T-cell (primary cell): ENCODE measurements around the gene PSMC3IP. TPM values are rescaled to one million over a fixed set of nuclear protein-coding genes. Genes with fewer than 3 reads are reported as not detected.

Source experiments
- ATAC-seq, 4 experiments: fragments of 200-7000 bp in 3 of 4; fragments of 150-1000 bp in 1 of 4; cut with Tn5 transposase; replicated peaks in 1 of 4; 1 replicate in 3 of 4; 2 replicates in 1 of 4; pipeline ENCODE4 v1.10.0; 2021; ENCODE audit warnings: moderate library complexity in 3 of 4, mild to moderate bottlenecking in 2 of 4, moderate number of reproducible peaks in 1 of 4
- CTCF ChIA-PET, 2 donors: fragments of 300-600 bp; sonication (Branson Sonifier 250); formaldehyde crosslinking; loops; one replicate each; lab custom pipeline; 2022; ENCODE audit warnings: antibody characterized with exemption in 2 of 2; lab: Charles Lee
- POLR2A ChIA-PET, 2 donors: fragments of 300-600 bp; sonication (Branson Sonifier 250); formaldehyde crosslinking; loops; one replicate each; lab custom pipeline; 2022; ENCODE audit warnings: antibody characterized with exemption in 2 of 2; lab: Charles Lee
- DNase-seq, 35 experiments: peaks; one replicate each; pipeline versions ENCODE4 v3.0.0 to v3.0.0-alpha.2; 2013 to 2023
- H3K27ac ChIP-seq: one replicate; pipeline ENCODE4 v1.5.1; 2013; ENCODE audit warnings: low read length
- H3K27me3 ChIP-seq, 2 experiments: replicated peaks in 1 of 2; 1 replicate in 1 of 2; 2 replicates in 1 of 2; pipeline versions ENCODE4 v1.6.1 to v1.7.0; 2013; ENCODE audit warnings: low read length in 1 of 2, mixed read lengths in 1 of 2; ENCODE audit not compliant: control insufficient read depth in 2 of 2, insufficient read depth in 2 of 2; ENCODE audit errors: extremely low read depth in 1 of 2
- H3K36me3 ChIP-seq, 2 donors: 1 replicate in 1 of 2; 2 replicates in 1 of 2; pipeline versions ENCODE4 v1.6.1 to v1.7.0; 2013; ENCODE audit warnings: low read length in 1 of 2; ENCODE audit not compliant: control insufficient read depth in 2 of 2, insufficient read depth in 1 of 2; ENCODE audit errors: extremely low read depth in 1 of 2
- H3K4me1 ChIP-seq, 2 experiments: 1 replicate in 1 of 2; 2 replicates in 1 of 2; pipeline versions ENCODE4 v1.6.1 to v1.7.0; 2013; ENCODE audit warnings: low read length in 2 of 2, mixed read lengths in 1 of 2; ENCODE audit not compliant: insufficient read depth in 2 of 2, control insufficient read depth in 1 of 2; ENCODE audit errors: extremely low read depth in 1 of 2
- H3K4me3 ChIP-seq, 2 donors: 1 replicate in 1 of 2; 2 replicates in 1 of 2; pipeline versions ENCODE4 v1.5.1 to v1.7.0; 2013; ENCODE audit warnings: mild to moderate bottlenecking in 2 of 2, low read length in 1 of 2, moderate library complexity in 1 of 2; ENCODE audit not compliant: control insufficient read depth in 1 of 2; ENCODE audit errors: extremely low read depth in 1 of 2
- H3K9me3 ChIP-seq: 2 replicates; pipeline ENCODE4 v1.7.0; 2013
- H3K27ac Mint-ChIP-seq, 2 donors: one replicate each; pipeline ENCODE4 v1.8.0; 2020 to 2021; ENCODE audit warnings: mild to moderate bottlenecking in 2 of 2, mixed read lengths in 2 of 2
- H3K27me3 Mint-ChIP-seq, 2 donors: one replicate each; pipeline ENCODE4 v1.8.0; 2021 to 2022; ENCODE audit warnings: mixed read lengths in 2 of 2
- H3K36me3 Mint-ChIP-seq: one replicate; pipeline ENCODE4 v1.8.0; 2021; ENCODE audit warnings: mixed read lengths
- H3K4me1 Mint-ChIP-seq, 3 donors: one replicate each; pipeline ENCODE4 v1.8.0; 2020 to 2022; ENCODE audit warnings: mixed read lengths in 3 of 3, mild to moderate bottlenecking in 1 of 3
- H3K4me3 Mint-ChIP-seq, 3 donors: one replicate each; pipeline ENCODE4 v1.8.0; 2020 to 2022; ENCODE audit warnings: mild to moderate bottlenecking in 3 of 3, mixed read lengths in 3 of 3, moderate library complexity in 3 of 3
- H3K9me3 Mint-ChIP-seq, 3 donors: one replicate each; pipeline ENCODE4 v1.8.0; 2020 to 2022; ENCODE audit warnings: mixed read lengths in 3 of 3
- WGBS: methylation state at CpG from one replicate; pipeline ENCODE4 v1.1.5; 2013; ENCODE audit warnings: missing lambda C conversion rate; ENCODE audit not compliant: insufficient coverage; 5-methylcytosine and 5-hydroxymethylcytosine counted together
- total RNA-seq, 35 experiments: library from RNA in 6 of 35; stranded (reverse) in 6 of 35; fragments of 120-200 nt in 1 of 35; gene quantifications; one replicate each; pipeline versions ENCODE4 v1.2.1 to v1.2.4 and lab custom pipeline; 2013 to 2026

The PSMC3IP gene
- total RNA-seq, 5 donors from 2014 or later (not counting 1 experiment from before 2014, with no cell fraction given) = 2.2 to 4.3 (median 3.2) TPM

GRCh38 chr17:42527932-42528331, 49.6 kb downstream of the PSMC3IP start:
- Histone ChIP-seq H3K27me3 (peaks cover 0 to 8% of the 10 kb centered on the region in 2 experiments), H3K36me3 (no peaks in the 10 kb centered on the region), H3K9me3 (no peaks in the 10 kb centered on the region), H3K27ac (no peak overlapping the region), H3K4me1 (peaks cover 24 to 56% of the 10 kb centered on the region in 2 experiments), H3K4me3 (no peak overlapping the region)
- CTCF ChIA-PET = interaction anchor here (0.6 to 1.4 kb wide), 10 partner anchors 13 to 215 kb away, joined by 3 to 7 read pairs (median 4); no protein-coding TSS in a partner anchor
- ATAC-seq = no peak
- H3K4me1 Mint-ChIP-seq = peaks cover 31 to 37% (median 35%) of the 10 kb centered on the region in 3 donors
- H3K9me3 Mint-ChIP-seq = no peaks in the 10 kb centered on the region
- no peak overlapping the region for H3K4me3 Mint-ChIP-seq
- H3K27ac Mint-ChIP-seq = no peak overlapping the region
- no peaks in the 10 kb centered on the region for H3K36me3 Mint-ChIP-seq
- no peak for DNase-seq
- POLR2A ChIA-PET = no interaction called here
- WGBS = no CpG with 5 or more reads among the region's 6 CpGs
- no peaks in the 10 kb centered on the region for H3K27me3 Mint-ChIP-seq

- Mint-ChIP-seq H3K4me1 (peaks cover 22 to 29% (median 29%) of the 10 kb centered on the region in 3 donors), H3K36me3 (peaks cover 14% of the 10 kb centered on the region), H3K27ac (no peak overlapping the region), H3K27me3 (no peaks in the 10 kb centered on the region), H3K4me3 (no peak overlapping the region), H3K9me3 (no peaks in the 10 kb centered on the region)
- H3K27ac ChIP-seq = no peak overlapping the region
- H3K4me1 ChIP-seq = peaks cover 20 to 40% of the 10 kb centered on the region in 2 experiments
- no peaks in the 10 kb centered on the region for H3K9me3 ChIP-seq
- H3K27me3 ChIP-seq = peaks cover 0 to 21% of the 10 kb centered on the region in 2 experiments
- H3K36me3 ChIP-seq = no peaks in the 10 kb centered on the region
- POLR2A ChIA-PET = interaction anchor here in 1 of 2 donors (0.6 kb wide), 1 partner anchor 166 kb away, joined by 5 read pairs; no protein-coding TSS in a partner anchor
- CTCF ChIA-PET = no interaction called here
- ATAC-seq = no peak
- H3K4me3 ChIP-seq = no peak overlapping the region
- 96% methylated on average over 4 of the region's 6 CpGs for WGBS
- DNase-seq = no peak
Observed at GRCh38 chr17:42526031-42526444, 51.5 kb downstream of the PSMC3IP start.

- H3K4me3 Mint-ChIP-seq = no peak overlapping the region
Observed at GRCh38 chr17:42525221-42525620, 52.3 kb downstream of the PSMC3IP start.

DNA sequence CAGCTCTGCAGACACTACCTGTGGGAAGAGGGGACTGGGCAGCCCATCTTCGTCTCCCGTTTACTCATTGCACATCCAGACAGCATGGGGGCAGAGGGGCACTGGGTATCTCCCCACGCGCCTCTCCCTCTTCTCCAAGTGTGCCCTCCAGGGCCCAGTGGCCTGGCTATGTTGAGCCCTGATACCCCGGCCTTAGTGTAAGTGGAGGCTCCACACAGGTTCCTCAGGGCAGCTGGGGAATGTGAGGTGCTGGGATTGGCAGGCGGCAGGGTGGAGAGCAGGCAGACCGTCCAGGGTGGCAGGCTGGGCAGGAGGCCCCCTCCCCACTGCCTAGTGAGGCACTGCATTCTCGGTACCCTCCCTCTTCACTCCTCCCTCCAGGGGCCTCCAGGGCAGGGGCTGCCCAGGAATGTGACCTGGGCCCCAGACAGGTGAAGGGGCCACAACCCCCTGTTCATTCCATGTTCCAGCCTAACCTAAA, 54.7 kb downstream of the PSMC3IP start:
- H3K9me3 Mint-ChIP-seq = no peaks in the 10 kb centered on the region
- Histone ChIP-seq H3K4me3 (no peak overlapping the region), H3K36me3 (no peaks in the 10 kb centered on the region), H3K4me1 (peaks cover 0 to 16% of the 10 kb centered on the region in 2 experiments), H3K27me3 (peaks cover 0 to 23% of the 10 kb centered on the region in 2 experiments), H3K27ac (no peak overlapping the region), H3K9me3 (no peaks in the 10 kb centered on the region)
- no peak for DNase-seq
- H3K4me1 Mint-ChIP-seq = peaks cover 5 to 8% (median 7%) of the 10 kb centered on the region in 3 donors
- ChIA-PET POLR2A (no interaction called here), CTCF (no interaction called here)
- no peak overlapping the region for H3K27ac Mint-ChIP-seq
- peaks cover 16% of the 10 kb centered on the region for H3K36me3 Mint-ChIP-seq
- 96% methylated on average over 4 of the region's 8 CpGs for WGBS
- ATAC-seq = no peak
- H3K27me3 Mint-ChIP-seq = no peaks in the 10 kb centered on the region
- no peak overlapping the region for H3K4me3 Mint-ChIP-seq

More at GRCh38 chr17:42525221-42525620, 52.3 kb downstream of the PSMC3IP start:
- H3K27ac ChIP-seq = no peak overlapping the region
- no peaks in the 10 kb centered on the region for H3K9me3 ChIP-seq
- H3K27me3 ChIP-seq = peaks cover 0 to 23% of the 10 kb centered on the region in 2 experiments
- Mint-ChIP-seq H3K27me3 (no peaks in the 10 kb centered on the region), H3K4me1 (peaks cover 15 to 20% (median 20%) of the 10 kb centered on the region in 3 donors), H3K27ac (no peak overlapping the region), H3K9me3 (no peaks in the 10 kb centered on the region), H3K36me3 (peaks cover 16% of the 10 kb centered on the region)
- ChIA-PET POLR2A (interaction anchor here in 1 of 2 donors (0.6 kb wide), 1 partner anchor 205 kb away, joined by 9 read pairs; no protein-coding TSS in a partner anchor), CTCF (no interaction called here)
- no peaks in the 10 kb centered on the region for H3K36me3 ChIP-seq
- DNase-seq (no peak), ATAC-seq (no peak)
- peaks cover 12 to 32% of the 10 kb centered on the region in 2 experiments for H3K4me1 ChIP-seq
- H3K4me3 ChIP-seq = no peak overlapping the region
- no CpG with 5 or more reads among the region's 2 CpGs for WGBS

Other genes with a start within 250 kb of the PSMC3IP start
- 100 to 1,000 TPM; 113 to 242 (median 129) TPM for gene STAT3, start 189.3 kb downstream of the PSMC3IP start, total RNA-seq
- 1 to 10 TPM in 4 of 5 donors, under 1 TPM in 1; 0.83 to 2.3 (median 2.1) TPM for gene CAVIN1, start 154.5 kb downstream of the PSMC3IP start, total RNA-seq
- 10 to 100 TPM; 11.1 to 18.0 (median 14.9) TPM for gene ATP6V0A1, start 118.9 kb downstream of the PSMC3IP start, total RNA-seq
- 10 to 100 TPM; 13.2 to 35.1 (median 28.8) TPM for gene NAGLU, start 41.5 kb downstream of the PSMC3IP start, total RNA-seq
- 1 to 10 TPM; 1.2 to 2.2 (median 1.4) TPM for gene HSD17B1, start 24.8 kb downstream of the PSMC3IP start, total RNA-seq
- 10 to 100 TPM; 43.2 to 79.0 (median 74.9) TPM for gene COASY, start 15.6 kb downstream of the PSMC3IP start, total RNA-seq
- gene MLX, start 10.6 kb downstream of the PSMC3IP start, total RNA-seq = 10 to 100 TPM; 31.4 to 68.9 (median 61.2) TPM
- 100 to 1,000 TPM in 3 of 5 donors, 10 to 100 TPM in 2; 72.4 to 150 (median 139) TPM for gene RETREG3, start 31.6 kb upstream of the PSMC3IP start, total RNA-seq
- 10 to 100 TPM in 3 of 5 donors, 1 to 10 TPM in 2; 6.5 to 18.9 (median 16.2) TPM for gene TUBG1, start 32.0 kb upstream of the PSMC3IP start, total RNA-seq
- 10 to 100 TPM; 13.7 to 22.3 (median 20.5) TPM for gene TUBG2, start 81.6 kb upstream of the PSMC3IP start, total RNA-seq
- gene PLEKHH3, start 99.3 kb upstream of the PSMC3IP start, total RNA-seq = 1 to 10 TPM in 1 of 5 donors, under 1 TPM in 4; 0.13 to 2.5 (median 0.58) TPM
- 1 to 10 TPM in 4 of 5 donors, under 1 TPM in 1; 0.53 to 7.8 (median 1.3) TPM for gene CCR10, start 104.1 kb upstream of the PSMC3IP start, total RNA-seq
- 10 to 100 TPM in 1 of 5 donors, 1 to 10 TPM in 4; 2.2 to 18.3 (median 3.0) TPM for gene CNTNAP1, start 104.8 kb upstream of the PSMC3IP start, total RNA-seq
- gene EZH1, start 167.3 kb upstream of the PSMC3IP start, total RNA-seq = 100 to 1,000 TPM in 4 of 5 donors, 10 to 100 TPM in 1; 87.1 to 161 (median 146) TPM
- gene RAMP2, start 183.5 kb upstream of the PSMC3IP start, total RNA-seq = not detected
- gene VPS25, start 195.7 kb upstream of the PSMC3IP start, total RNA-seq = 10 to 100 TPM; 34.7 to 42.5 (median 38.7) TPM
- 1 to 10 TPM in 1 of 5 donors, under 1 TPM in 3, not detected in 1; 0.38 to 1.3 (median 0.60) TPM for gene WNK4, start 202.9 kb upstream of the PSMC3IP start, total RNA-seq
- 10 to 100 TPM in 4 of 5 donors, 1 to 10 TPM in 1; 7.9 to 32.4 (median 29.8) TPM for gene COA3, start 221.0 kb upstream of the PSMC3IP start, total RNA-seq
- gene CNTD1, start 221.1 kb upstream of the PSMC3IP start, total RNA-seq = not detected
- gene BECN1, start 246.6 kb upstream of the PSMC3IP start, total RNA-seq = 100 to 1,000 TPM in 4 of 5 donors, 10 to 100 TPM in 1; 92.1 to 138 (median 105) TPM